Astrocyte of the spinal cord (primary cell): ENCODE results near the gene BORCS6.

ENCODE experiments used
- DNase-seq: peaks from one replicate; pipeline ENCODE4 v3.0.0; 2011; ENCODE audit warnings: low read depth, low spot score
- H3K4me3 ChIP-seq: 2 replicates; pipeline ENCODE4 v1.5.1; 2011; ENCODE audit warnings: low read depth, mild to moderate bottlenecking, low read length, moderate library complexity
- in situ Hi-C: cut with HindIII; loops from 2 replicates; pipeline ENCODE4 v1.10.0; 2017; ENCODE audit warnings: low sequenced_read_pairs
- TF ChIP-seq, protein P1 (sequence below): IDR thresholded peaks from 2 replicates; pipeline ENCODE4 v1.5.1; 2012; ENCODE audit warnings: low read depth, mild to moderate bottlenecking, low read length, inconsistent platforms

Gene BORCS6

DNA sequence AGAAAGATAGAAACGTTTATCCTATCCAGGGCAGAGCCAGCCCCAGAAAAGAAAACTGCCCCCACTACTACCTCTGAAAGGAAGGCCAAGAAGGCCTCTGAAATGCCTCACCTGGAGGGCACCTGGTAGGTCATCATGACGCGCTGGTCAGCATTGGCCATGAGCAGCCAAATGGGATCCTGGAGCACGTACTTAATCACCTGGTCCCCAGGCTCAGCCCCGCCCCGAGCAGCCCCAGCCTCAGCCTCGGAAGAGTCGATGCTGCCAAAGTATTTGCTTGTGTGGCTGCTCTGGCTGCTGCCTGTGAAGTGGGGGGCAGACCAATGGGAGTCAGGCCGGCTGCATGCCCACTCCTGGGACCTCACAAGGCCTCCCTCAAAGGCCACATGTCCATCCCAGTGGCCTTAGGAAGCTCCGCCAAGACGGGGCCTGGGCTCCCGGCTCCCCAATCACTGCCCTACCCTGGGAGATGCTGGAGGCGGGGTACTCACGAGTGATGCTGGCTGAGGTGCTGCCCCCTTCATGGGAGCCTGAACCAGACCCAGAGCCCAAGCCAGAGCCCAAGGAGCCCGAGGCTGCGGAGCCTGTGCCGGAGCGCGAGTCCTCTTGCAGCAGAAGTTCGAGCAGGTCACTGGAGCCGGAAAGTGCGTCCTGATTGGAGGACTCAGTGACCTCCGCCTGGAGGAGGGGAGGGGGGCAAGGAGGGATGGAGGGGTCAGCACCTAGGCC lies 47.7 kb downstream of the BORCS6 start:
- no peak overlapping the region for H3K4me3 ChIP-seq
- TF ChIP-seq, protein P1, sequence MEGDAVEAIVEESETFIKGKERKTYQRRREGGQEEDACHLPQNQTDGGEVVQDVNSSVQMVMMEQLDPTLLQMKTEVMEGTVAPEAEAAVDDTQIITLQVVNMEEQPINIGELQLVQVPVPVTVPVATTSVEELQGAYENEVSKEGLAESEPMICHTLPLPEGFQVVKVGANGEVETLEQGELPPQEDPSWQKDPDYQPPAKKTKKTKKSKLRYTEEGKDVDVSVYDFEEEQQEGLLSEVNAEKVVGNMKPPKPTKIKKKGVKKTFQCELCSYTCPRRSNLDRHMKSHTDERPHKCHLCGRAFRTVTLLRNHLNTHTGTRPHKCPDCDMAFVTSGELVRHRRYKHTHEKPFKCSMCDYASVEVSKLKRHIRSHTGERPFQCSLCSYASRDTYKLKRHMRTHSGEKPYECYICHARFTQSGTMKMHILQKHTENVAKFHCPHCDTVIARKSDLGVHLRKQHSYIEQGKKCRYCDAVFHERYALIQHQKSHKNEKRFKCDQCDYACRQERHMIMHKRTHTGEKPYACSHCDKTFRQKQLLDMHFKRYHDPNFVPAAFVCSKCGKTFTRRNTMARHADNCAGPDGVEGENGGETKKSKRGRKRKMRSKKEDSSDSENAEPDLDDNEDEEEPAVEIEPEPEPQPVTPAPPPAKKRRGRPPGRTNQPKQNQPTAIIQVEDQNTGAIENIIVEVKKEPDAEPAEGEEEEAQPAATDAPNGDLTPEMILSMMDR, result no peak
- in situ Hi-C loops, result no loop called here
- no peak for DNase-seq

- H3K4me3 ChIP-seq, result no peak overlapping the region
- DNase-seq, result no peak
- in situ Hi-C loops, result no loop called here
- TF ChIP-seq, protein P1, result no peak
These were observed 48.2 kb downstream of the BORCS6 start for GRCh38 chr17:8141741-8142140.

- in situ Hi-C loops, result no loop called here
- H3K4me3 ChIP-seq, result no peak overlapping the region
- DNase-seq, result no peak
- TF ChIP-seq, protein P1, result no peak
These were observed 48.9 kb downstream of the BORCS6 start for GRCh38 chr17:8141045-8141444.

- in situ Hi-C loops, result no loop called here
- TF ChIP-seq, protein P1, result no peak
- no peak for DNase-seq
- no peak overlapping the region for H3K4me3 ChIP-seq
These were observed 49.6 kb downstream of the BORCS6 start for GRCh38 chr17:8140065-8141029.

- H3K4me3 ChIP-seq, result peak overlapping the region; percentile 45
- TF ChIP-seq, protein P1, result peak; percentile 88
- in situ Hi-C loops, result no loop called here
- peak; percentile 98 for DNase-seq
These were observed 51.2 kb downstream of the BORCS6 start for GRCh38 chr17:8138672-8139371.

DNA sequence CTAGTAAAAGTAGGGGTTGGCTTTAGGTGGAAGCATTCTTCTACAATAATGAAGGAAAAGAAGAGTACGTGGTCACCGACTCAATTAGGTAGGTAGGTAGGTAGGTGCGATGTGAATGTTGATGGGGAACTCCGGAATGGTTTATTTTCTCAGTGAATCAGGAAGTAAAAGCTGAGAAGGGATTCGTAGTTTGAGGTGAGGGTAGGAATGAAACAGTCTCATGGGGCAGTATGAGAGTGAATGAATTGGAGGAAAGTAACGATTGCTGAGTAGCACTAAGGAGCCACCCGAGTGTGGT lies 51.7 kb downstream of the BORCS6 start:
- H3K4me3 ChIP-seq, result peak overlapping the region; percentile 39

More for the DNA sequence above, 51.7 kb downstream of the BORCS6 start:
- no peak for DNase-seq
- TF ChIP-seq, protein P1, result no peak
- in situ Hi-C loops, result no loop called here
